GM10266 (cell line): ENCODE measurements around the gene SRP14.

Experiments
- DNase-seq: peaks from one replicate; pipeline ENCODE4 v3.0.0; 2012; ENCODE audit errors: extremely low spot score
- TF ChIP-seq, protein P1 (sequence below): IDR thresholded peaks from 2 replicates; pipeline ENCODE4 v1.5.1; 2012; ENCODE audit warnings: mild to moderate bottlenecking, low read depth; ENCODE audit not compliant: control insufficient read depth, insufficient read depth; ENCODE audit errors: missing control alignments

SRP14 gene

DNA sequence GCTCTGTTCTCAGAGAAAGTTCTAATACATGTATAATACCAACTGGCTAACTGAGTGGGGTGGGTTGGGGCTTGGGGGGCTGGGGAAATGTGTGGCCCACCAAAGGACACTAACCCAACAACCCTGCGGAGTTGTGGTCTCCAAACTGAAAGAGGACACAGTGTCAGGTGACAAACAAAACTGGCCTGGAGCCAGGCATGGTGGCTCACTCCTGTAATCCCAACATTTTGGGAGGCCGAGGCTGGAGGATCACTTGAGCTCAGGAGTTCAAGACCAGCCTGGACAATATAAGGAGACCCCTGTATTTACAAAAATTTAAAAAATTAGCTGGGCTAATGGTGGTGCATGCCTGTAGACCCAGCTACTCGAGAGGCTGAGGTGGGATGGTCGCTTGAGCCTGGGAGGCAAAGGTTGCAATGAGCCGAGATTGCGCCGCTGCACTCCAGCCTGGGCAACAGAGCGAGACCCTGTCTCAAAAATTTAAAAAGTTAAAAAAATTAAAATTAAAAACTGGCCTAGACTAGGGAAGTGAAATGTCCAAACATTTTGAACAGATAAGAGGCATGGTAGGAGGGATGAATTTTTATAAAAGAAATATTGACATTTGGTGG is 31.7 kb upstream of the SRP14 start:
- TF ChIP-seq, protein P1, sequence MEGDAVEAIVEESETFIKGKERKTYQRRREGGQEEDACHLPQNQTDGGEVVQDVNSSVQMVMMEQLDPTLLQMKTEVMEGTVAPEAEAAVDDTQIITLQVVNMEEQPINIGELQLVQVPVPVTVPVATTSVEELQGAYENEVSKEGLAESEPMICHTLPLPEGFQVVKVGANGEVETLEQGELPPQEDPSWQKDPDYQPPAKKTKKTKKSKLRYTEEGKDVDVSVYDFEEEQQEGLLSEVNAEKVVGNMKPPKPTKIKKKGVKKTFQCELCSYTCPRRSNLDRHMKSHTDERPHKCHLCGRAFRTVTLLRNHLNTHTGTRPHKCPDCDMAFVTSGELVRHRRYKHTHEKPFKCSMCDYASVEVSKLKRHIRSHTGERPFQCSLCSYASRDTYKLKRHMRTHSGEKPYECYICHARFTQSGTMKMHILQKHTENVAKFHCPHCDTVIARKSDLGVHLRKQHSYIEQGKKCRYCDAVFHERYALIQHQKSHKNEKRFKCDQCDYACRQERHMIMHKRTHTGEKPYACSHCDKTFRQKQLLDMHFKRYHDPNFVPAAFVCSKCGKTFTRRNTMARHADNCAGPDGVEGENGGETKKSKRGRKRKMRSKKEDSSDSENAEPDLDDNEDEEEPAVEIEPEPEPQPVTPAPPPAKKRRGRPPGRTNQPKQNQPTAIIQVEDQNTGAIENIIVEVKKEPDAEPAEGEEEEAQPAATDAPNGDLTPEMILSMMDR: no peak
- DNase-seq: no peak

GRCh38 chr15:40070166-40070557 is 31.2 kb upstream of the SRP14 start:
- DNase-seq: peak; percentile 50

GRCh38 chr15:40069178-40070165 is 30.5 kb upstream of the SRP14 start:
- peak; percentile 81 for DNase-seq

More at GRCh38 chr15:40070166-40070557, 31.2 kb upstream of the SRP14 start:
- TF ChIP-seq, protein P1: no peak

GRCh38 chr15:40067921-40068624 is 29.1 kb upstream of the SRP14 start:
- DNase-seq: no peak
- TF ChIP-seq, protein P1: no peak

More at GRCh38 chr15:40069178-40070165, 30.5 kb upstream of the SRP14 start:
- TF ChIP-seq, protein P1: no peak

DNA sequence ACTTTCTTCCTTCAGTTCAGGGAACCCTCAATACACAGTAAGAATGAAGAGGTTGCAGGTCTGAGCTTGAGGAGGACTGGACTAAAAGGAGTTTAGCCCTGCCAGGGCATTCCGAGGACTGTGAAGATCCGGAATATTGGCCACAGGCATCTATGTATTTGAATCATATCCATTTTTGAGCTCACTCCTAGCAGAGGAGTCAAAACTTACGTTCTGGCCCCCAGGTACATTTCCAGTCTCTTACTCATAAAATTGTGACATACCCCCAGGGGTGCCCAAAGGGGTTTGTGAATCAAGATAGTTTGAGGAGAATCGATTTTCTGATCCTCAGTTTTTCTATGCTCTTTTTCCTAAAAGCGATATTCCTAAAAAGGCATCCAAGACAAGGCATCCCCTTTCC is 27.6 kb upstream of the SRP14 start:
- no peak for DNase-seq
- TF ChIP-seq, protein P1: no peak

DNA sequence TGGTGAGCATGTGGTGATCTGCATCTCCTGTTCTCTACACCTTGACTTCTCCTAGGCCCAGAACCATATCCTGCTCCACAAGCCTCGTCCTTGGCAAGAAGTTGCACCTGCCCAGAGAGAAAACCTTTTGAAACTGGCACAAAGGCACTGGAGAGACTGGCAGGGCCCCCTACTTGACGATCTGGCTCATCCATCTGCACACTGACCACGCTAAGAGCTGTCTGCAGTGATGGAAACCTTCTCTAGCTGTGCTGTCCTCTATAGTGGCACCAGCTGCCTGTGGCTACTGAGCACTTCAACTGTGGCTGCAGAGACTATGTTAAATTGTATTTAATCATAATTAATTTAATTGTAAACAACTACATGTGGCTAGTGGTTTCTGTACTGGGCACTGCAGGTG is 26.2 kb upstream of the SRP14 start:
- no peak for DNase-seq

More for the DNA sequence above, 26.2 kb upstream of the SRP14 start:
- TF ChIP-seq, protein P1: no peak
